Mononuclear cell (primary cell): ENCODE measurements around the gene PGA5. TPM values are rescaled to one million over a fixed set of nuclear protein-coding genes. Genes with fewer than 3 reads are reported as not detected.
"Not testable (repeated sequence)": the region's sequence is repeated elsewhere in the genome, so short reads cannot be mapped to it uniquely, and the experiment has no call there.

ENCODE experiments used
- H3K27me3 ChIP-seq: 2 replicates; pipeline ENCODE4 v1.6.0; 2011; ENCODE audit warnings: low read length, control low read depth; ENCODE audit not compliant: insufficient read depth
- H3K4me1 ChIP-seq: 2 replicates; pipeline ENCODE4 v1.5.1; 2011; ENCODE audit warnings: mild to moderate bottlenecking, low read length, control low read depth; ENCODE audit not compliant: insufficient read depth
- H3K4me3 ChIP-seq: 2 replicates; pipeline ENCODE4 v1.5.1; 2011; ENCODE audit warnings: mild to moderate bottlenecking, low read length, moderate library complexity
- H3K9me3 ChIP-seq: 2 replicates; pipeline ENCODE4 v1.5.1; 2011; ENCODE audit warnings: low read depth, mild to moderate bottlenecking, control low read depth, low read length
- total RNA-seq: library from RNA; depleted of rRNA; stranded (reverse); fragments of >200 nt; gene quantifications from one replicate; pipeline ENCODE4 v1.2.3, GENCODE V29; 2012

The PGA5 gene
- total RNA-seq = 0.52 TPM

GRCh38 chr11:61240875-61241274, at the start of gene PGA5:
Gene PGA5, plus strand, starts transcription at chr11:61241175. Its CDS starts 52 bp downstream, at chr11:61241227.
- not testable (repeated sequence) for H3K9me3 ChIP-seq, H3K4me3 ChIP-seq, H3K4me1 ChIP-seq, H3K27me3 ChIP-seq

GRCh38 chr11:61193596-61193995, 47.4 kb upstream of the PGA5 start:
- no peaks in the 10 kb centered on the region for H3K27me3 ChIP-seq

GRCh38 chr11:61194169-61194671, 46.8 kb upstream of the PGA5 start:
- no peaks in the 10 kb centered on the region for H3K4me1 ChIP-seq
- H3K27me3 ChIP-seq = no peaks in the 10 kb centered on the region
- no peak overlapping the region for H3K4me3 ChIP-seq
- no peaks in the 10 kb centered on the region for H3K9me3 ChIP-seq

More at GRCh38 chr11:61193596-61193995, 47.4 kb upstream of the PGA5 start:
- H3K4me3 ChIP-seq = no peak overlapping the region
- H3K9me3 ChIP-seq = no peaks in the 10 kb centered on the region
- H3K4me1 ChIP-seq = no peaks in the 10 kb centered on the region

- Histone ChIP-seq H3K4me1 (no peaks in the 10 kb centered on the region), H3K27me3 (no peaks in the 10 kb centered on the region), H3K9me3 (no peaks in the 10 kb centered on the region), H3K4me3 (no peak overlapping the region)
Observed at GRCh38 chr11:61194981-61195695, 45.8 kb upstream of the PGA5 start.

GRCh38 chr11:61195719-61196118, 45.3 kb upstream of the PGA5 start:
- H3K9me3 ChIP-seq = no peaks in the 10 kb centered on the region
- no peak overlapping the region for H3K4me3 ChIP-seq
- H3K27me3 ChIP-seq = no peaks in the 10 kb centered on the region
- no peaks in the 10 kb centered on the region for H3K4me1 ChIP-seq

GRCh38 chr11:61198361-61198760, 42.6 kb upstream of the PGA5 start:
- Histone ChIP-seq H3K27me3 (no peaks in the 10 kb centered on the region), H3K9me3 (no peaks in the 10 kb centered on the region), H3K4me3 (no peak overlapping the region)

GRCh38 chr11:61198948-61199523, 41.9 kb upstream of the PGA5 start:
- peaks cover 10% of the 10 kb centered on the region for H3K4me1 ChIP-seq
- no peak overlapping the region for H3K4me3 ChIP-seq
- no peaks in the 10 kb centered on the region for H3K9me3 ChIP-seq
- H3K27me3 ChIP-seq = no peaks in the 10 kb centered on the region

More at GRCh38 chr11:61198361-61198760, 42.6 kb upstream of the PGA5 start:
- H3K4me1 ChIP-seq = peaks cover 8% of the 10 kb centered on the region

- no peak overlapping the region for H3K4me3 ChIP-seq
- no peaks in the 10 kb centered on the region for H3K9me3 ChIP-seq
- peaks cover 13% of the 10 kb centered on the region for H3K4me1 ChIP-seq
- no peaks in the 10 kb centered on the region for H3K27me3 ChIP-seq
Observed at GRCh38 chr11:61201476-61201875, 39.5 kb upstream of the PGA5 start.

- H3K27me3 ChIP-seq, H3K4me3 ChIP-seq, H3K9me3 ChIP-seq: not testable (repeated sequence)
- H3K4me1 ChIP-seq = peaks cover 13% of the 10 kb centered on the region
Observed at GRCh38 chr11:61202950-61203746, 37.8 kb upstream of the PGA5 start, which contains the start of gene PGA3. Gene PGA3, plus strand, starts transcription at chr11:61203515. Its CDS starts 50 bp downstream, at chr11:61203565.

GRCh38 chr11:61203873-61204272, 37.1 kb upstream of the PGA5 start:
- H3K27me3 ChIP-seq, H3K9me3 ChIP-seq, H3K4me3 ChIP-seq: not testable (repeated sequence)
- peaks cover 13% of the 10 kb centered on the region for H3K4me1 ChIP-seq

GRCh38 chr11:61204502-61205059, 36.4 kb upstream of the PGA5 start:
- not testable (repeated sequence) for H3K9me3 ChIP-seq, H3K4me3 ChIP-seq, H3K27me3 ChIP-seq
- H3K4me1 ChIP-seq = peaks cover 13% of the 10 kb centered on the region

- not testable (repeated sequence) for H3K4me3 ChIP-seq, H3K27me3 ChIP-seq, H3K9me3 ChIP-seq
- peaks cover 11% of the 10 kb centered on the region for H3K4me1 ChIP-seq
Observed at GRCh38 chr11:61207636-61208310, 33.2 kb upstream of the PGA5 start.

GRCh38 chr11:61210629-61211028, 30.3 kb upstream of the PGA5 start:
- not testable (repeated sequence) for H3K4me1 ChIP-seq, H3K27me3 ChIP-seq, H3K4me3 ChIP-seq, H3K9me3 ChIP-seq

GRCh38 chr11:61211327-61211952, 29.5 kb upstream of the PGA5 start:
- not testable (repeated sequence) for H3K4me3 ChIP-seq, H3K4me1 ChIP-seq, H3K9me3 ChIP-seq, H3K27me3 ChIP-seq
